ENCODE measurements around the gene LRP1B.

DNA sequence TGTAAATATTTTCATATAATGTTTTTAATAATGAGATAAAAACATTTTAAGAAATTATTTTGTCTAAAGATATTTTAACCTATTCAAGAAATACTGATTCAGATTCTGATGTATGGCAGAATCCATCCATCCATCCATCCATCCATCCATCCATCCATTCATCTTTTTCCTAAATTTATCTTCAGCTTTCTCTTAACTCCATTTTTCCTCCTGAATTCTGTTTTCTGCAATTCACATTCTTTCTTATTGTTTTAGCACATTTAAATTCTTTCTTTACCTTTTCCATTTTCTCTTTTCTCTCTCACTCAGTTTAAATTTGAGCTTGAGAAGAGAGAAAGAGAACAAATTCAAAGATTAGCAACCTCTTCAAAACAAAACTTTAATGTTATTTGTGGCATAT lies 3.6 kb downstream of the LRP1B start:
- TF ChIP-seq, protein P1, sequence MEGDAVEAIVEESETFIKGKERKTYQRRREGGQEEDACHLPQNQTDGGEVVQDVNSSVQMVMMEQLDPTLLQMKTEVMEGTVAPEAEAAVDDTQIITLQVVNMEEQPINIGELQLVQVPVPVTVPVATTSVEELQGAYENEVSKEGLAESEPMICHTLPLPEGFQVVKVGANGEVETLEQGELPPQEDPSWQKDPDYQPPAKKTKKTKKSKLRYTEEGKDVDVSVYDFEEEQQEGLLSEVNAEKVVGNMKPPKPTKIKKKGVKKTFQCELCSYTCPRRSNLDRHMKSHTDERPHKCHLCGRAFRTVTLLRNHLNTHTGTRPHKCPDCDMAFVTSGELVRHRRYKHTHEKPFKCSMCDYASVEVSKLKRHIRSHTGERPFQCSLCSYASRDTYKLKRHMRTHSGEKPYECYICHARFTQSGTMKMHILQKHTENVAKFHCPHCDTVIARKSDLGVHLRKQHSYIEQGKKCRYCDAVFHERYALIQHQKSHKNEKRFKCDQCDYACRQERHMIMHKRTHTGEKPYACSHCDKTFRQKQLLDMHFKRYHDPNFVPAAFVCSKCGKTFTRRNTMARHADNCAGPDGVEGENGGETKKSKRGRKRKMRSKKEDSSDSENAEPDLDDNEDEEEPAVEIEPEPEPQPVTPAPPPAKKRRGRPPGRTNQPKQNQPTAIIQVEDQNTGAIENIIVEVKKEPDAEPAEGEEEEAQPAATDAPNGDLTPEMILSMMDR (IDR thresholded peaks at IDR 0.05 in 4 of 5, conservative IDR thresholded peaks at IDR 0.05 in 1 of 5) = no peak
- TF ChIP-seq POLR2A (IDR thresholded peaks at IDR 0.05) = no peak
